ENCODE results near the gene CDH15. TPM values are rescaled to one million over a fixed set of nuclear protein-coding genes. Genes with fewer than 3 reads are reported as not detected.
"Not testable (repeated sequence)": the region's sequence is repeated elsewhere in the genome, so short reads cannot be mapped to it uniquely, and the experiment has no call there.

The CDH15 gene
- polyA plus RNA-seq, 3 donors, result 1.5 to 5.0 (median 2.9) TPM

GRCh38 chr16:89244264-89244663, 72.7 kb downstream of the CDH15 start:
- not testable (repeated sequence) for DNase-seq (ENCODE audit: extremely low read depth in 1 of 11, low read depth in 9 of 11, low spot score in 4 of 11)

GRCh38 chr16:89244754-89245153, 73.2 kb downstream of the CDH15 start:
- no peak for DNase-seq (ENCODE audit: extremely low read depth in 1 of 11, low read depth in 9 of 11, low spot score in 4 of 11)

Other genes starting within 250 kb of the CDH15 start
- 1 to 10 TPM; 2.6 to 5.5 (median 2.7) TPM for gene CBFA2T3, start 194.5 kb upstream of the CDH15 start, polyA plus RNA-seq (ENCODE audit: insufficient read length in 3 of 3)
- 10 to 100 TPM; 29.7 to 38.0 (median 30.8) TPM for gene ACSF3, start 77.9 kb upstream of the CDH15 start, polyA plus RNA-seq (ENCODE audit: insufficient read length in 3 of 3)
- gene SLC22A31, start 28.8 kb downstream of the CDH15 start, polyA plus RNA-seq (ENCODE audit: insufficient read length in 3 of 3), result under 1 TPM; 0.26 to 0.75 (median 0.39) TPM
- 1 to 10 TPM; 6.7 to 8.4 (median 6.9) TPM for gene ZNF778, start 46.0 kb downstream of the CDH15 start, polyA plus RNA-seq (ENCODE audit: insufficient read length in 3 of 3)

Measured in renal cortex interstitium (tissue), 11 donors.